Cardiac septum (tissue), 1 donor: Measurements from ENCODE around the gene UBE2C. TPM values are rescaled to one million over a fixed set of nuclear protein-coding genes. Genes with fewer than 3 reads are reported as not detected.
A peak's percentile ranks its signal among the peaks of the same experiment; 100 is the strongest.
"Not testable (repeated sequence)": the region's sequence is repeated elsewhere in the genome, so short reads cannot be mapped to it uniquely, and the experiment has no call there.

Source experiments
- DNase-seq: peaks from one replicate; pipeline ENCODE4 v3.0.0-alpha.2; 2020; ENCODE audit warnings: low spot score
- intact Hi-C: fragments of 100-400 bp; cut with DNase I; formaldehyde crosslinking; loops from one replicate; pipeline ENCODE4 v1.14.0; 2022
- total RNA-seq: library from RNA; stranded (reverse); fragmentation: NEBNext Ultra II Directional; extraction: Animal tissue kit (Norgen Biotek cat#: 25700); gene quantifications from one replicate; pipeline ENCODE4 v1.2.1, GENCODE V29; 2021
- donor health status: DM: no; HTN: no; CAD: no.

The UBE2C gene
- total RNA-seq, 1 donor from 2014 or later: 0.38 TPM

DNA sequence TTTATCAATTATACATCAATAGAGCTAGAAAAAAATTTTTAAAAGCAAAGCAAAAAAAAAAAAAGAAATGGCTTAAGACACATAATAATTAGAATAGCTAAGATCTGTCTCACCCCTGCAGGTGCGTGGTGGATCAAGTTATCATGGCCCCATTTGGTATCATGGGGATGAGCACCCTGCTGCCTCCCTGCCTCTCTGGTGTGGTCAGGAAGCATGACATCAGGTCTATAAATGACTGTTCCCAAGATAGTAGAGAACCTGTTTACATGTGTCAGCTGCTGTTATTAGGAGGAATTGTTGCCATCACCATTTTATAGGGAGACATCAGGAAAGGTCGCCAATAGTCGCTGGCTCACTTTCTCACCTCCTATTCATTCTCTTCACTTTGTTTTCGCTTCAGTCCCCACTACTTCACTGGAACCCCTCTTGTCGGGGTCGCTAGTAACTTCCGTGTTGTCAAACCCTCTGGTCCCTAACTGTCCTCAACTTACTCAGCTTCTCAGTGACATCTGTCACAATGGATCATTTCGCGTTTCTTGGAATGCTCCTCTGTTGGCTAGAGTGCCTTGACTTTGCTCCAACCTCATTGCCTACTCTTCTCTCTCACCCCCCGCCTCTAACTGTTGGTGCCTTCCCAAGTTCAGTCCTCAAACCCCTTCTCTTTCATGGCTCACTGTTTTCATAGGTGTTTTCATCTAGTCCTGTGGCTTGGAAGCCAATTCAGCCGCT, 15.9 kb upstream of the UBE2C start:
- intact Hi-C loops: no loop called here
- DNase-seq: peak; percentile 19

DNA sequence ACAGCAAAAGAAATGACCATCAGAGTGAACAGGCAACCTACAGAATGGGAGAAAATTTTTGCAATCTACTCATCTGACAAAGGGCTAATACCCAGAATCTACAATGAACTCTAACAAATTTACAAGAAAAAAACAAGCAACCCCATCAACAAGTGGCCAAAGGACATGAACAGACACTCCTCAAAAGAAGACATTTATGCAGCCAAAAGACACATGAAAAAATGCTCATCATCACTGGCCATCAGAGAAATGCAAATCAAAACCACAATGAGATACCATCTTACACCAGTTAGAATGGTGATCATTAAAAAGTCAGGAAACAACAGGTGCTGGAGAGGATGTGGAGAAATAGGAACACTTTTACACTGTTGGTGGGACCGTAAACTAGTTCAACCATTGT, 14.9 kb upstream of the UBE2C start:
- DNase-seq, intact Hi-C loops: not testable (repeated sequence)

DNA sequence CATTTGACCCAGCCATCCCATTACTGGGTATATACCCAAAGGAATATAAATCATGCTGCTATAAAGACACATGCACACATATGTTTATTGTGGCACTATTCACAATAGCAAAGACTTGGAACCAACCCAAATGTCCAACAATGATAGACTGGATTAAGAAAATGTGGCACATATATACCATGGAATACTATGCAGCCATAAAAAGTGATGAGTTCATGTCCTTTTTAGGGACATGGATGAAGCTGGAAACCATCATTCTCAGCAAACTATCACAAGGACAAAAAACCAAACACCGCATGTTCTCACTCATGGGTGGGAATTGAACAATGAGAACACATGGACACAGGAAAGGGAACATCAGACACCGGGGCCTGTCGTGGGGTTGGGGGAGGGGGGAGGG, 14.5 kb upstream of the UBE2C start:
- DNase-seq, intact Hi-C loops: not testable (repeated sequence)

DNA sequence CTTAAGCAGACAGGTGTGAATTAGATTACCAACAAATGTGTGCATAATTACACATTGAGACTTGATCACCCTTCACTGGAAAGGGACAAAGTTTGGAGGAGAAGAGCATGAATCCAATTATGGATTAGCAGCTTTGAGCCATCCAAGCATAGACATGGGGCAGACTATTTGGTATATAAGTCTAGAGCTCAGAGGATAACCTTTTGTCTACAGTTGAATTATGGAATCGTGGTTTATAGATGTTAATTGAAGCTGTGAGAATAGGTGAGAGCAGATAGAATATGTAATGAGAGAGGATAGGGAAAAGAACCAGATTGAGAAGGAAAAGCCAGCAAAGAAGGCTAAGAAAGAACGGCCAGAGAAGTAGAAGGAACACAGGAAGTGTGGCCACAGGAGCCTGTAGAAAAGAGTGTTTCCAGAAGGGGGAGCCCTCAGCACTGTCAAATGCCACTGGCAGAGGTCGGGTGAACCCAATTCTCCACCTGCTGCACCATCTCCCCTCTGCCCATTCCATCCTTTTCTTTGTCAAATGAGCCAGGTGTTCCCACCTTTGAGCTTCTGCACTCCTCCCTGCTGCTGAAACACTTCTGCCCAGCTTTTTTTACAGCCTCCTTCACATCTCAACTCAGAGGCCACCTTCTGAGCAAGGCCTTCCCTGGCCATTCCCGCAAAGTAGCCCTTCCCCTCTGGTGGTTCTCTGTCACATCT, 13.4 kb upstream of the UBE2C start:
- no peak for DNase-seq
- intact Hi-C loops: no loop called here

DNA sequence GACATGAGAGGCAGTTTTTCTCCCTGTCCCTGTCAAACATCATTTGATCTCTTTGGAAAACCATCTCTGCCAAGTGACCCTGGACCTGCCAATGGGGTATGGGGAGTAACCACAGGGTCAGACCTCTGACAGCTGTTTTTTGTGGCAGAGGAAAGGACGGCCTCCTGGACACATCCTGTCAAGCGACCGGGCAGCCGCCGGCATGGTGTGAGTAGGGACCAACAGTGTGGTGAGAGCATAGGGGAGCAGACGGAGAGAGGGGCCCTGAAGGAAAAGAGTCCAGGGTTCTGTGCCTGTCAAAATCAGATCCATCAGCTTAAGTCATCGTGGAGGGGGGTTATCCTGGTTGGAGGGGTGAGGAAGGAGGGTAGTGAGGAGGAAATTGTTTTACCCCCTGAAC, 10.6 kb upstream of the UBE2C start:
- peak; percentile 66 for DNase-seq
- intact Hi-C loops: no loop called here

DNA sequence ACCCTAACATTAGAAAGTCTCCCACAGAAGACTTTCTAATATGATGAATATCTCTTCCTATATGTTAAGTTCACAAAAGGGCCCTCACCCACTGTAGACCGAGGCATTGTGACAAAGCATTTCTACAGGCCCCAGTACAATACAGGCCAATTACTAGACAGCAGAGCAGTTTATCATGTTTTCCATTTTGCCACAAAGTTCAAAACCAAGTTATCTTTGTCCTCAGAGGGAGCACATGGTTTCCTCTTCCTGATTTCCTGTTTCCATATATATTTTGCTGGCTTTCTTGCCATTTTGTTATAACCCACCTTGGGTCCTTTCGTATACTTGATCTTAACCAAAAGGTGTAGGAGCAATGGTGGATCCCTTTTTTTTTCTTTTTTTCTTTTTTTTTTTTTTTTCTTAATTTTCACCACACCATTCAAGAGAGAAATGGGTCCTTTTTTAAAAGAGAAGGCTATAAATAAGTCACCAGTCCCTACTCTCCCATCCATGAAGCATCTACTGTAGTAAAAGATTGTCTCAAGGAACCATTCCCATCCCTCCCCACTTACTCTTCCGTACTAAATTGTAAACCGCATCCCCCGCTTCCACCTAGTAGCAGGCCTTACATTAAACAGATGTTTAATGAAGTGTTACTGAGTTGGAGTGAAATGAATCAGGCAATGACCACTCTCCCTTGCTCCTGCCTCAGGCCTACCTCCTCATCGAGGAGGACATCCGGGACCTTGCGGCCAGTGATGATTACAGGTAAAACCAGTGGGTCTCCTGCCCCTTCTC, 2.1 kb upstream of the UBE2C start:
- intact Hi-C loops: no loop called here
- peak; percentile 26 for DNase-seq

DNA sequence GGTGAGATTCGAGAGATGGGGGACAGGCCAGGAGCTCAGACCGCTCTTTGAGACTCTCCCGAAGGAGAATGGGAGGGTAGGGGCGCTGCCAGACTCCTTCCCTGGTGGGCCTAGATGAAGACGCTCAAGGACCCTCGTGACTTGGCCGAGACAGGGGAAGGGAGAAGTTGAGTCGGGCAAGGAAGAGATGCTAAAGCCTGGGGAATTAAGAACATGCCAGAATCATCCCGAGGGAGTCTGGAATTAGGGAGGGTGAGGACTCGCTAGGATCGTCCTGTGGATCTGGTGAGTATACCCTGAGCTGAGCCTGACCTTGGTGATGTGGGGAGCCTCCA, 529 bp downstream of the UBE2C start:
- intact Hi-C loops: no loop called here
- no peak for DNase-seq

DNA sequence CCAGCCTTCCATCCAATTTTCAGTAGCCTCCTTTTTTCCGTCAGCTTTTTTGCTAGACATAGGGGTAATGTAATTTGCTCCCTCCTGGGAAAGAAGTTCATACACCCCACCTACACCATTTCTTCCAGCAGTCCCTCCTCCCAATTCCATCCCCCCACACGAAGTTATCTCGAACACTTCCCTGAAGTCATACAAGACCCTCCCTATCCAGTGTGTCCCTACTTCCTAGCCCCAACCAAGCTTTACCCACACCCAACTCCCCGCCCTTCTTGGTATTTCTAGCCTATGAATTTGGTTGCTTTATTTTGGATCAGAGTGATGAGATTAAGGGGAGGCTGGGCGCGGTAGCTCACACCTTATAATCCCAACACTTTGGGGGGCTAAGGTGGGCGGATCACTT, 1.0 kb downstream of the UBE2C start:
- intact Hi-C loops: no loop called here
- DNase-seq: no peak

DNA sequence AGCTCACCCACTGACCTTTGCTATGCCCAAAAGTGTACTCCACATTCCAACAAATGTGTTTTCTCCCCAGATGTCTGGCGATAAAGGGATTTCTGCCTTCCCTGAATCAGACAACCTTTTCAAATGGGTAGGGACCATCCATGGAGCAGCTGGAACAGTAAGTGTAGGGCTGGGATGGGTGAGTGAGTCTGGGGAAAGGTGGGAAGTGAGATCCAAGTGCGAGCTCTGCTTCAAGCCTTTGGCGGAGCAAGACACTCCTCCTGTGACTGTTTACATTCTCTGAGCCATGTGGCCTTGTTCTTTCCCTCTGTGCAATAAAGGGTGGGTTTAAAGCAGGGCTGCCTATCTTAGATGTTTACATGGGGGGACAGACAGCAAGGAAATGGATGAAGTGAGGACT, 1.9 kb downstream of the UBE2C start:
- intact Hi-C loops: no loop called here

DNA sequence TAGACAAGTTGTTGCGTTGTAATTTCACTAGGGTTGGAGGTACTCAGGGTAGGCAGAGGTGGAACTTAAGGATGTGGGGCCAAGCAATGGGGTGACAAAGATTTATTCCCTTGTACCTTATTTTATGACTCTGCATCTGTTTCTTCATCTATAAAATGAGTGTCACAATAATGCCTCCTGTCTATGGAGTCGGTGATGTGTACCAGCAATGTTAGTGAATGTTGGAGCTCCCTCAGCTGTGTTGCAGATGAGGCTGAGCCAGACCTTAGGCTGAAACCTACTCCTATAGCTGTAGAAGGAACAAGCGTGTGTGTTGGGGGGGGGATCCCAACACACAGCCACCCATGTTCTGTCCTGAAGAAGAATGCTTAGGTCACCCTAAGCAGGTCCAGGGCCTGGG, 4.5 kb downstream of the UBE2C start:
- no peak for DNase-seq
- intact Hi-C loops: no loop called here

More for the DNA sequence above, 1.9 kb downstream of the UBE2C start:
- DNase-seq: no peak

DNA sequence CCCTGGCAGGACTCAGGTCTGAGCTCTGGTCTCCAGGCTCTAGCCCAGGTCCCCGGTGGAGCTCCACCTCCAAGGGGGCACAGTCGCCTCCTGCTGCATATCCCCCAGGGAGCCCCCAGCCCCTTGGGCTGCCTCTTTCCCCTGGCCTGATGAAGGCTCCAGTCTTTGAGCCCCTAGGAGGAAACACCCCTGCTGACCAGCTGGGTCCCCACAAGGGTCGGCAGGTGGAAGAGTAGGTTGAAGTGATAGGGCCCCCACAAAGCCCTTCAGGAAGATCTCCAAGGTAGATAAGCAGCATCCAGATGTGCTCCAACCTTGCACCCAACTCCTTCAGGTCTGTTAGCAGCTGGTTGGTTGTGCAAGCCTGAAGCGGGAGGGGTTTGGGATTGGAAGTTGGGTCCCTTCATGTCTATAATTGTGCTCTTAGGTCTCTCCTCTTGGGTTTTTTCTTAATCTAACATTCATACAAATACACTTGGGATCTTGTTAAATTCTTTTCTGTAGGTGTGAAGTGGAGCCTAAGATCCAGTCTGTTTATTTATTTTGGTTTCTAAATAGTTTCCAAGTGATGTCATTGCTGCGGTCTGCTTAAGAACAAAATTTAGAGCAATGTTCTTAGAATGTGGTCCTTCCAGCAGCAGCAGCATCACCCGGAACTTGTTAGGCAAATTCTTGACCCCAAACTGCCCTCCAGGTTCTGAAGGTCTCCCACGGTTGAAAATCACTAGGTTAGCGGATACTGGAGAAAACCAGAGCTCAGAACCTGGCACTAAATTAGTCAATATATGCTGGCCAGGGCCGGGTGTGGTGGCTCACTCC, 5.1 kb downstream of the UBE2C start:
- no peak for DNase-seq
- intact Hi-C loops: no loop called here

DNA sequence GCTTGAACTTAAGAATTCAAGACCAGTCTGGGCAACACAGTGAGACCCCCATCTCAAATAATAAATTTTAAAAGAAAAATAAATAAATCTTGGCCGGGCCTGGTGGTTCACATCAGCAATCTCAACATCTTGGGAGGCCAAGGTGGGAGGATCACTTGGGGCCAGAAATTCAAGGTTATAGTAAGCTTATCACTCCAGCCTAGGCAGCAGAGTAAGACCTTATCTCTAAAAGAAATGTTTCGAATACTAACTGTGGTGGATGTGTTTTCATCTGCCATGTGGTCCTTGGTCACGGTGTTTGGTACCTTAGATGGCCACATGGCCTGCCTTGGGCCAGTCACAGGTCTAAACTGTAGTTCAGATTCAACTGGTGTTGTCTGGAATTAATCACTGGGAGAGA, 5.8 kb downstream of the UBE2C start:
- intact Hi-C loops: no loop called here
- DNase-seq: no peak

DNA sequence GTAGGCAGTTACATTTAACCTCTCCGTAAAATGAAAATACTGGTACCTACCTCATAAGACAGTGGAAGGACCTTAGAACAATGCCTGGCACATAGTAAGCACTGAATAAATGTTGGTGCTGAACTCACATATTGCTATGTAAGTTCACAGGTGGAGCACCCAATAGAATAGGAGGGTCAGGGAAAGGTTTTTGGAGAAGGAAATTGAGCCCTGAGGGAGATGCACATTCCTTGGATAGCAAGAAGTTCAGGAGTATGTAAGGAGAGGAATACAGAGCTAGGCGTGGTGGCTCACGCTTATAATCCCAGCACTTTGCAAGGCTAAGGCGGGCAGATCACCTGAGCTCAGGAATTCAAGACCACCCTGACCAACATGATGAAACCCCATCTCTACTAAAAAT, 7.0 kb downstream of the UBE2C start:
- intact Hi-C loops: no loop called here
- no peak for DNase-seq

DNA sequence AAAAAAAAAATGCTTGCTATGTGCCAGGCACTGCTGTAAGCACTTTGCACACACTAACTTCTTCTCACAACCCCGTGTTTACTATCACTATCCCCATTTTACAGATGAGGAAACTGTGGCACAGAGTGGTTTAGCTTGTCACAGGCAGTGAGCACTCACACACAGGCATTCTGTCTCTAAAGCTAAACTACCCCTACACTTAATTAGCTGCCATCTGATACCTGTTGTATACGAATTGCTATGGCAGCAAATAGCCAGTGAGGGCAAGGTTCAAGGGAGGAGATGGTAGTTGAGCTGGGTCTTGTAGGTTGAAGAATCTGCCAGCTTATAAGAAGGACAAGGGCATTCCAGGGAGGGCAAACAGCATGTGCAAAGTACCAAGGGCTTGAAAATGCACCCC, 9.5 kb downstream of the UBE2C start:
- intact Hi-C loops: loop anchor here (10.0 kb wide), 1 partner anchor 143 kb away; no protein-coding TSS in a partner anchor
- DNase-seq: no peak

DNA sequence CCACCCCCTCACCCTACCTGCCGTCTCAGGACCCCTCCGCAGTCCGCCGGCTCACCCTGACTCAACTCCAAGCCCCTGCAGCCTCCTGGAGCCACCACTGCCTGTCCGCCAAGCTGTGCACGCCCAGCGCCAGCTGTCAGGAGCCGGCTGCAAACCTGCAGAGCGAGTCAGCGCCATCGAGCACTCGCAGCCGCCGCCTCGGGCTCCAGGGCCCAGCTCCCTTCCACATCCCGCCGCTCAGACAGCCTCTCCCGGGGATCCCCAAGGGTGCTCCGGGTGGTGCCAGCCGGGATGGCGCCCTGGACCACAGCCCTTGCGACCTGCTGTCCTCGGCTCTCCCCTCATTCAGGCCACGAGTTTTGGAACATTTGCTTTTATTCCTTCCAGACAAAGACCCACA, 10.4 kb downstream of the UBE2C start:
- no peak for DNase-seq
- intact Hi-C loops: loop anchor here (10.0 kb wide), 1 partner anchor 142 kb away; no protein-coding TSS in a partner anchor

DNA sequence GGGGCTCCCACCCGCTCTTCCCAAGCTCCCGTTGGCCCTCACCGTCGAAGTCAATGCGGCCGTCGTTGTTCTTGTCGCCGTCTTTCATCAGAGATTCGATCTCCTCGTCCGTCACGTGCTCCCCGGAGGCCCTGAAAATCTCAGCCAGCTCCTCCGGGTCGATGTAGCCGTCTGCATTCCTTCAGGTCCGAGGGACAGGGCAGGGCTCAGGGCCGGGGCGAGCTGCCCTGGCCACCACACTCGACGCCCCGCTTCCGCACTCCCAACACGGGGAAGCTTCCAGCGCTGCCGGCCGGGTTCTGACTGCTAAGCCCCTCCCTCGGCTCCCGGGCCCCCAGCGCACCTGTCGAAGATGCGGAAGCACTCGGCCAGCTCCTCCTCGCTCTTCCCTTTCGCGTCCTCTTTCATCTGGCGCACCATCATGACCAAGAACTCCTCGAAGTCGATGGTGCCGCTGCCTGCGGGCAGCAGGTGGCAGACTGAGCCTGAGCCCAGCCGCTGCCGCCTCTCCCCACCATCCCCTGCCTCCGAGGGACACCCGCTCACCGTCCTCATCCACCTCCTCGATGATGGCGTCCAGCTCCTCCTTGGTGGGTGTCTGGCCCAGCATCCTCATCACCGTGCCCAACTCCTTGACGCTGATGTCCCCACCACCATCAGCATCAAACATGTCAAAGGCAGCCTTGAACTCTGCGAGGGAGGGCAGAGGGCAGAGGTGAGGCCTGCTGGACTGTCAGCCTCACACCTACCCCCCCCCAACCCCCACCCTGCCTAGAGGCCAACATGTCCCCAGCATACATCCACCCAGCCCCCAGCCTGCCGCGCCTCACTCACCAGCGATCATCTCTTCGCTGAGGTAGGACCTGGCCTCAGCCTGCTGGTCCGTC, 11.7 kb downstream of the UBE2C start:
- DNase-seq: no peak
- intact Hi-C loops: loop anchor here (10.0 kb wide), 1 partner anchor 141 kb away; no protein-coding TSS in a partner anchor

DNA sequence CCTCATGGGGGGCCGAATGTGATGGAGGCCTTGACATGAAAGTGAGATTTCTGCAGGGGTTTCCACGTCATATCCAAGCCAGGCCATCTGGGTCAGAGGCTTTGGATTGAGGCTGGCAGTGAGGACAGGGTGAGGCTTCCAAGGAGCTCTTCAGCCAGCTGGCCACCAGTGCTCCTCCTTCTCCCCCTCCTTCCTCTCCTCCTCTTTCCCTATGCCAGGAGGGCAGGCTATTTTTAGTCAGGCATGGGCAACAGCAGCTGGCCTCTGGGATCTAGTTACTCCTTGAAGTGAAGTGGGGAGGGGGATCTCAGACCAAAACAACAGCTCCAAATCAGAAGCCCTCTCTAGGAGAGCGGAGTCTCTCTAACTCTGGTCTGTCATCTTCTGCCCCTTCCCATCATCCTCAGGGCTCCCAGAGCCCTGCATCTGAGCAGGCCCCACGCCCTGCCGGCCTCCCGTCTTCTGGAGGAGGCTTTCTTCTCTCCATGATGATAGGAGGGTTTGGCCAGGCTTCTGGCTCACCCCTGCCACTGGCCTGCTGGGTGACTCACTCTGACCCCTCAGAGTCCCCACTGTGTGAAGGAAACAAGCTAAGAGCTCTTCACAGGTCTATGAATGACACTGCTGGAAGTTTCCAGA, 14.1 kb downstream of the UBE2C start:
- DNase-seq: no peak
- intact Hi-C loops: loop anchor here (10.0 kb wide), 1 partner anchor 138 kb away; no protein-coding TSS in a partner anchor

DNA sequence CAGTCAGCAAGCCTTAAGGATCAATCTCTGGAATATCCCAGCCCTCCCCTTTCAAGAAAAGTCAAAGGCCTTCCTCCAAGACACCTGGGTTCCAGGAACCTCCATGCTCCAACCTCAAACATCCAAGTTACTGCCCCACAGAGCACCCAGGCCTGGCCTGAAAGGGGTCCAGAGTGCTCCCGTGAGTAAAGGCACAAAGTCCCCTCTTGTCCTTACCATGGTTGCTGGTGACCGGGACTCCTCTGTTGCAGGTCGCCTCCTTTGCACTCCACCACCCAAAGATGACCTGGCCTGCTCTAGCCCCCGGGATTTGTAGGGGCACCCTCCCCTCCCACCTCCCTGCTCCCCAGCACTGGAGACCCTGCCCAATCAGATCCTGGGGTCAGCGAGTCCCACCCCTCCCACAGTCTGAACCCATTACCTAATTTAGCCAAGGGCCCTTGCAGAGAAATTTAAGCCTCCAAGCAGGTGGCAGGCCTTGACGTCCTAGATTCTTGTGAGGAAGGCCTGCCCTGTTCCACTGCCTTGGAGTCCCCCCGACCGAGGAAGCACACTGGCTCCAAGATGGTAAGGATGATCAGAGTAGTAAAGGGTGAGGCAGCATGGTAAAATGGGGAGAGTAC, 14.7 kb downstream of the UBE2C start, which contains the start of gene TNNC2:
Gene TNNC2 (minus strand): TSS at position 283 of the 623 bp plus-strand sequence. CDS start 64 bp downstream, at position 219.
- intact Hi-C loops: loop anchor here (10.0 kb wide), 1 partner anchor 138 kb away; no protein-coding TSS in a partner anchor
- DNase-seq: no peak
